Spleen (tissue), 11 donors: ENCODE data around the gene SNAPC5. TPM values are rescaled to one million over a fixed set of nuclear protein-coding genes. Genes with fewer than 3 reads are reported as not detected.
"Not testable (repeated sequence)": the region's sequence is repeated elsewhere in the genome, so short reads cannot be mapped to it uniquely, and the experiment has no call there.

Experiments used
- DNase-seq: peaks from one replicate; pipeline ENCODE4 v3.0.0-alpha.2; 2020
- H3K27ac ChIP-seq, 8 donors: fragments of 200-600 bp; sonication (generic) in 7 of 8; 1 replicate in 4 of 8; 2 replicates in 4 of 8; pipeline versions ENCODE4 v1.5.0 to v1.8.0; 2016 to 2021; ENCODE audit warnings: inconsistent platforms in 4 of 8, mild to moderate bottlenecking in 4 of 8, moderate library complexity in 1 of 8
- H3K27me3 ChIP-seq, 7 donors: fragments of 200-600 bp; sonication (generic) in 6 of 7; replicated peaks in 1 of 7; 1 replicate in 4 of 7; 2 replicates in 3 of 7; pipeline versions ENCODE4 v1.5.0 to v1.8.0; 2016 to 2021; ENCODE audit warnings: inconsistent platforms in 3 of 7, mild to moderate bottlenecking in 1 of 7
- H3K36me3 ChIP-seq, 6 donors: fragments of 200-600 bp; sonication (generic) in 5 of 6; 1 replicate in 4 of 6; 2 replicates in 2 of 6; pipeline versions ENCODE4 v1.5.0 to v1.8.0; 2016 to 2021; ENCODE audit warnings: inconsistent platforms in 2 of 6
- H3K4me1 ChIP-seq, 6 donors: fragments of 200-600 bp; sonication (generic) in 5 of 6; 1 replicate in 3 of 6; 2 replicates in 3 of 6; pipeline versions ENCODE4 v1.5.0 to v1.8.0; 2016 to 2021; ENCODE audit warnings: inconsistent platforms in 3 of 6
- H3K4me3 ChIP-seq, 8 donors: fragments of 200-600 bp; sonication (generic) in 7 of 8; 1 replicate in 4 of 8; 2 replicates in 4 of 8; pipeline versions ENCODE4 v1.5.0 to v1.8.0; 2016 to 2021; ENCODE audit warnings: inconsistent platforms in 4 of 8, mild to moderate bottlenecking in 4 of 8, moderate library complexity in 2 of 8
- H3K9me3 ChIP-seq, 8 donors: fragments of 200-600 bp; sonication (generic) in 7 of 8; 1 replicate in 4 of 8; 2 replicates in 4 of 8; pipeline versions ENCODE4 v1.5.0 to v1.8.0; 2016 to 2021; ENCODE audit warnings: inconsistent platforms in 4 of 8
- POLR2A ChIP-seq, 3 donors: fragments of 450-650 bp; IDR thresholded peaks; one replicate each; pipeline ENCODE4 v1.5.1; 2017; ENCODE audit warnings: antibody characterized with exemption in 3 of 3, mild to moderate bottlenecking in 1 of 3
- POLR2AphosphoS5 ChIP-seq, 3 donors: sonication (generic); formaldehyde crosslinking; IDR thresholded peaks; one replicate each; pipeline ENCODE4 v1.5.1; 2017; ENCODE audit warnings: antibody characterized with exemption in 3 of 3
- WGBS, 5 donors: extraction: QIAGEN DNeasy Blood & Tissue Kit in 3 of 5; methylation state at CpG; one replicate each; pipeline versions ENCODE4 v1.1.5 to v1.1.7; 2013 to 2018; 5-methylcytosine and 5-hydroxymethylcytosine counted together
- intact Hi-C: fragments of 100-400 bp; cut with DNase I; formaldehyde crosslinking; loops from one replicate; pipeline ENCODE4 v1.15.0; 2023; ENCODE audit warnings: low total_unique reads
- polyA plus RNA-seq, 3 donors: library from polyadenylated mRNA; stranded (reverse); fragments of 200-250 nt; gene quantifications; one replicate each; pipeline ENCODE4 v1.2.1, GENCODE V29; 2013
- total RNA-seq, 7 donors: library from RNA; depleted of rRNA in 3 of 7; stranded (reverse); fragments of >200 nt in 3 of 7; fragmentation: NEBNext Ultra II Directional in 4 of 7; extraction: Animal tissue kit (Norgen Biotek cat#: 25700) in 4 of 7; gene quantifications; one replicate each; pipeline versions ENCODE4 v1.1.0 to v1.2.1, GENCODE V29; 2016 to 2021
- TF ChIP-seq, protein P1 (sequence below), 11 experiments: fragments of 200-600 bp in 7 of 11; fragments of 450-650 bp in 4 of 11; sonication (generic) in 4 of 11; IDR thresholded peaks in 8 of 11; conservative IDR thresholded peaks in 3 of 11; 1 replicate in 7 of 11; 2 replicates in 4 of 11; pipeline versions ENCODE4 v1.4.0 to v1.8.0; 2016 to 2021; ENCODE audit warnings: antibody characterized with exemption in 11 of 11, inconsistent platforms in 4 of 11, mild to moderate bottlenecking in 1 of 11
- donor health status: healthy with polysubstance abuse.
- donor health status: DM: no; HTN: no; CAD: no; lungs with moderate emphysema.
- donor health status: DM: no; HTN: no; CAD: no.
- donor health status: Bipolar disorder and iron deficiency.
- donor health status: healthy.
- donor health status: DM: no; HTN: no; CAD: no.
- donor health status: DM: yes; HTN: yes; CAD: no.

SNAPC5 gene
- total and polyA plus RNA-seq, 10 donors, result 20.0 to 46.8 (median 26.5) TPM

DNA sequence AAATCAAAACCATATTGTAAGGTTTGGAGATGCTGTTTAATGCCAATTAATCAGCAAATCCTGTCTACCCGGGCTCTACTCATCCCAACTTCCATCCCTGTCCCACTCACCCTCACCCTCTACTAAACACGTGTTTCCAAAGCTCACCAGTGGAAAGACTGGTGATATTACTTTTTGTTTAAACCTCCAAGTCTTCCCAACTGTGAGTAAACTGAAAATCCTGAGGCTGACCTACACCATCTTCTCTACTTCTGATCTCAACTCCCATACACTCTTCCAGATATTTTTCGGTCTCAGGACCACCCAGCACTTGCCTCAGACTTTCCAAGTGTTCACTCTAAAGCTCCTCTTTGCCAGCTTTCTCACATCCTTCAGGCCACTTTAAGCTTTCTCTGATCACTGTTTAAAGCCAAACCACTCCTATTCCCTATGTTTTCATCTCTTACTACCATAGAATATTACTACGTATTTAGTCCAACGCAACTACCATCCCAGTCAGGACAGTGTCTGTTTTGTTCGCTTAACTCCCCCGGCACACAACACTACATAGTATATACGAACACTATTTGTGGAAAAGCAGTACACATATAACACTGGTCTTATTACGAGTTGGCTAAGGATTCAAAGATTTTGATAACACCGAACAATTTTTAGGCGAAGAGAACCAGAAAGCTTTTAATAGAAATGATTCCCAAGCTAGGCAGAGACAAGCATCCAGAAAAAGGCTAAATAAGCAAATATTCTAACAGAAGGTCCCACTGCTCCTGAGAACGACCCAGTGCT lies 6.4 kb upstream of the SNAPC5 start:
- no peak for DNase-seq
- TF ChIP-seq, protein P1, sequence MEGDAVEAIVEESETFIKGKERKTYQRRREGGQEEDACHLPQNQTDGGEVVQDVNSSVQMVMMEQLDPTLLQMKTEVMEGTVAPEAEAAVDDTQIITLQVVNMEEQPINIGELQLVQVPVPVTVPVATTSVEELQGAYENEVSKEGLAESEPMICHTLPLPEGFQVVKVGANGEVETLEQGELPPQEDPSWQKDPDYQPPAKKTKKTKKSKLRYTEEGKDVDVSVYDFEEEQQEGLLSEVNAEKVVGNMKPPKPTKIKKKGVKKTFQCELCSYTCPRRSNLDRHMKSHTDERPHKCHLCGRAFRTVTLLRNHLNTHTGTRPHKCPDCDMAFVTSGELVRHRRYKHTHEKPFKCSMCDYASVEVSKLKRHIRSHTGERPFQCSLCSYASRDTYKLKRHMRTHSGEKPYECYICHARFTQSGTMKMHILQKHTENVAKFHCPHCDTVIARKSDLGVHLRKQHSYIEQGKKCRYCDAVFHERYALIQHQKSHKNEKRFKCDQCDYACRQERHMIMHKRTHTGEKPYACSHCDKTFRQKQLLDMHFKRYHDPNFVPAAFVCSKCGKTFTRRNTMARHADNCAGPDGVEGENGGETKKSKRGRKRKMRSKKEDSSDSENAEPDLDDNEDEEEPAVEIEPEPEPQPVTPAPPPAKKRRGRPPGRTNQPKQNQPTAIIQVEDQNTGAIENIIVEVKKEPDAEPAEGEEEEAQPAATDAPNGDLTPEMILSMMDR (IDR thresholded peaks at IDR 0.05 in 8 of 11, conservative IDR thresholded peaks at IDR 0.05 in 3 of 11), result no peak
- TF ChIP-seq POLR2AphosphoS5 (IDR thresholded peaks at IDR 0.05), result no peak
- TF ChIP-seq POLR2A (IDR thresholded peaks at IDR 0.05), result no peak
- WGBS, 5 donors, result 0 to 1% (median 0%) methylated on average over 12 of the region's 12 CpGs
- H3K4me1 ChIP-seq, result peaks cover 19 to 63% (median 41%) of the 10 kb centered on the region in 6 donors
- H3K9me3 ChIP-seq, result no peaks in the 10 kb centered on the region
- peak overlapping the region; percentile 79 to 99 (median 94) for H3K4me3 ChIP-seq
- peak overlapping the region; percentile 87 to 97 (median 95) for H3K27ac ChIP-seq
- intact Hi-C loops, result loop anchor here (5.0 kb wide), 1 partner anchor 117 kb away; the partner anchor contains the start of gene MAP2K1
- no peaks in the 10 kb centered on the region for H3K27me3 ChIP-seq
- H3K36me3 ChIP-seq, result peaks cover 0 to 46% (median 41%) of the 10 kb centered on the region in 6 donors

DNA sequence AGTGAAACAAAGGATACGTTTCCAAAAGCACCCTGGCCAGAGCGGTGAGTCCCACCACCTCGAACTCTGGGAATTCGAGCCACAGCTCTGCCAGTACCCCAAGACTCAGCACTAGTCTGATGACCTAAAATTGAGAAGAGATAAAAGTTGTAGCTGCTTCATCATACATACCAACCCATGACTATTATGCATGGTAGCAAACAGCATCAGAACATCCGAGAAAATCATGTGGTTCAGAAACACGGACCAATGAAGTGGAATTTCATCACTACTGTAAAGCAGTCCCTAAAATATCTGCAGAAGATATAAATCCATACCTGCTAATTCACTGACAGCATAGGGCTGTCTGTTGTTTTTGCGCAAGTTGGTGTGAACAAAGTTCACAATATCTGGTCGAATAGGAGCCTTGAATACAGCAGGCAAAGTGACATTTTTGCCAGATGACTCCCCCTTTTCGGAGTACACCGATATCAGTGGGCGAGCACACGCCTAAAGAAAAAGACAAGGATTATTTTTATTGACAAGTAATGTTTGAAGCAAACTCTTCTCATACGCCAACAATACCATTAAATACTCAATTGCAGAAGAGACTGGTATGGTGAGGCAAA lies 5.6 kb upstream of the SNAPC5 start:
- intact Hi-C loops, result loop anchor here (5.0 kb wide), 1 partner anchor 116 kb away; the partner anchor contains the start of gene MAP2K1
- peak overlapping the region; percentile 79 to 99 (median 94) for H3K4me3 ChIP-seq
- H3K4me1 ChIP-seq, result peaks cover 19 to 71% (median 48%) of the 10 kb centered on the region in 6 donors
- DNase-seq, H3K27me3 ChIP-seq, H3K9me3 ChIP-seq: not testable (repeated sequence)
- peak overlapping the region in 6 of 8 donors; percentile 10 to 97 (median 94) for H3K27ac ChIP-seq
- H3K36me3 ChIP-seq, result peaks cover 0 to 52% (median 50%) of the 10 kb centered on the region in 6 donors
- 49 to 64% (median 54%) methylated on average over 13 of the region's 13 CpGs for WGBS, 5 donors

DNA sequence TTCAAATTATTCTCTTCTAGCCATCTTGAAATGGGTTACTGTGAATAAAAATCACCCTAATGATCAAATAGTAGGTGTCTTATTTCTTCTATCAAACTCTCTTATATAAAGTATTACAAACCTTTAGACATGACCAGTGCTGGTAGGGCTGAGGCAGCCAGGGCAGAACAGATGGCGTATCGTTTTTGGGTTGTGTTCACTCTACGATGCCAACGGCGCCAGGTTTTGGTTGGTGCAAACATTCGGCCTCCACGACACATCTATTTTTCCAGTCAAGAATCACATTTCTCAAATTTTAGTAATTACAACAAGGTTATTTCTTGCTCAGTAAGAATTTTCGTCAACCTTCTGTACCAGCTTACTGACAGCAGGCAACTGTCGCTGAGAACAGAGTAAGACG lies 4.9 kb upstream of the SNAPC5 start:
- Histone ChIP-seq H3K36me3 (peaks cover 0 to 55% (median 50%) of the 10 kb centered on the region in 6 donors), H3K27me3 (no peaks in the 10 kb centered on the region), H3K27ac (peak overlapping the region in 2 of 8 donors; percentile 10 to 97), H3K9me3 (no peaks in the 10 kb centered on the region), H3K4me3 (peak overlapping the region in 6 of 8 donors; percentile 79 to 99 (median 94)), H3K4me1 (peaks cover 21 to 78% (median 53%) of the 10 kb centered on the region in 6 donors)
- intact Hi-C loops, result loop anchor here (5.0 kb wide), 1 partner anchor 115 kb away; the partner anchor contains the start of gene MAP2K1
- TF ChIP-seq POLR2AphosphoS5 (IDR thresholded peaks at IDR 0.05), result no peak
- TF ChIP-seq, protein P1 (IDR thresholded peaks at IDR 0.05 in 8 of 11, conservative IDR thresholded peaks at IDR 0.05 in 3 of 11), result no peak
- TF ChIP-seq POLR2A (IDR thresholded peaks at IDR 0.05), result no peak
- no peak for DNase-seq
- WGBS, 5 donors, result 54 to 78% (median 67%) methylated on average over 10 of the region's 10 CpGs

DNA sequence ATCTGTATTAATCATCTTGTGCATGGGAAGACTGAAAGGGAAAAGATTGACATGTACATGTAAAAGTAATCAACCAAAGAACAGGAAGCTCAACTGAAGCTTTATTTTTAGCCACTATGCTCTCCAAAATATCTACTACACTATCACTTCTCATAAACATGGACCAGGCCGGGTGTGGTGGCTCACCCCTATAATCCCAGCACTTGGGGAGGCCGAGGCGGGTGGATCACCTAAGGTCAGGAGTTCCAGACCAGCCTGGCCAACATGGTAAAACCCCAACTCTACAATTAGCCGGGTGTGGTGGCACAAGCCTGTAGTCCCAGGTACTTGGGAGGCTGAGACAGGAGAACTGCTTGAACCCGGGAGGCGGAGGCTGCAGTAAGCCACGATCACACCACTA lies 2.8 kb upstream of the SNAPC5 start:
- intact Hi-C loops, result loop anchor here (5.0 kb wide), 1 partner anchor 113 kb away; the partner anchor contains the start of gene MAP2K1
- 85 to 90% (median 87%) methylated on average over 7 of the region's 7 CpGs for WGBS, 5 donors
- DNase-seq, H3K9me3 ChIP-seq, H3K27me3 ChIP-seq, H3K4me3 ChIP-seq, H3K27ac ChIP-seq: not testable (repeated sequence)
- Histone ChIP-seq H3K4me1 (peaks cover 30 to 81% (median 58%) of the 10 kb centered on the region in 6 donors), H3K36me3 (peaks cover 0 to 62% (median 55%) of the 10 kb centered on the region in 6 donors)
